OCI-LY7 (cell line): ENCODE data around the gene FUZ.

ENCODE experiments used
- EZH2phosphoT487 ChIP-seq: fragments of 200-600 bp; sonication (generic); IDR thresholded peaks from 2 replicates; pipeline ENCODE4 v1.6.1; 2018; ENCODE audit warnings: low read depth, borderline replicate concordance, mild to moderate bottlenecking, mixed run types, antibody characterized with exemption, low read length, moderate library complexity, mixed read lengths
- TF ChIP-seq, protein P1 (sequence below): fragments of 200-600 bp; sonication (generic); conservative IDR thresholded peaks from 2 replicates; pipeline ENCODE4 v1.5.1; 2014; ENCODE audit warnings: mild to moderate bottlenecking, antibody characterized with exemption, low read length, moderate library complexity, mixed read lengths

DNA sequence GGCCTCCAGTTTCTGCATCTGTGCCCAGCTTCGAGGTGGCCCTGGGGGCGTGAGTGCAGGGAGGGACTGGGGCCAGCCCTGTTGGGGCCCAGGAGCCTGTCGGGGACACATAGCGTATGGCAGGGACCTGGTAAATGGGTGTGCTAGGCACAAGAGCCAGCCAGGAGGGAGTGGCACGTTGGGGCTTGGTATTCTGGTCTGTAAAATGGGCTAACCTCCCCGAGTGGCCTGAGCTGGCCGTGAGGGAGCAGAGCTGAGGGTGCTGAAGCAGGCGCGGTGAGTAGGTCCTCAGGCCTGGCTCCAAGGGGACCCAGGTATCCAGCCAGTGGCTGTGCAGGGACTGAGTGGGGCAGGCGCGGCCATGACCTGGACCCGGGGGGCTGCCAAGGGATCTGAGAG lies 42.2 kb upstream of the FUZ start:
- TF ChIP-seq, protein P1, sequence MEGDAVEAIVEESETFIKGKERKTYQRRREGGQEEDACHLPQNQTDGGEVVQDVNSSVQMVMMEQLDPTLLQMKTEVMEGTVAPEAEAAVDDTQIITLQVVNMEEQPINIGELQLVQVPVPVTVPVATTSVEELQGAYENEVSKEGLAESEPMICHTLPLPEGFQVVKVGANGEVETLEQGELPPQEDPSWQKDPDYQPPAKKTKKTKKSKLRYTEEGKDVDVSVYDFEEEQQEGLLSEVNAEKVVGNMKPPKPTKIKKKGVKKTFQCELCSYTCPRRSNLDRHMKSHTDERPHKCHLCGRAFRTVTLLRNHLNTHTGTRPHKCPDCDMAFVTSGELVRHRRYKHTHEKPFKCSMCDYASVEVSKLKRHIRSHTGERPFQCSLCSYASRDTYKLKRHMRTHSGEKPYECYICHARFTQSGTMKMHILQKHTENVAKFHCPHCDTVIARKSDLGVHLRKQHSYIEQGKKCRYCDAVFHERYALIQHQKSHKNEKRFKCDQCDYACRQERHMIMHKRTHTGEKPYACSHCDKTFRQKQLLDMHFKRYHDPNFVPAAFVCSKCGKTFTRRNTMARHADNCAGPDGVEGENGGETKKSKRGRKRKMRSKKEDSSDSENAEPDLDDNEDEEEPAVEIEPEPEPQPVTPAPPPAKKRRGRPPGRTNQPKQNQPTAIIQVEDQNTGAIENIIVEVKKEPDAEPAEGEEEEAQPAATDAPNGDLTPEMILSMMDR, result no peak
- TF ChIP-seq EZH2phosphoT487, result no peak
